ENCODE data around the gene DDX50.
"Not testable (repeated sequence)": the region's sequence is repeated elsewhere in the genome, so short reads cannot be mapped to it uniquely, and the experiment has no call there.

Gene DDX50

DNA sequence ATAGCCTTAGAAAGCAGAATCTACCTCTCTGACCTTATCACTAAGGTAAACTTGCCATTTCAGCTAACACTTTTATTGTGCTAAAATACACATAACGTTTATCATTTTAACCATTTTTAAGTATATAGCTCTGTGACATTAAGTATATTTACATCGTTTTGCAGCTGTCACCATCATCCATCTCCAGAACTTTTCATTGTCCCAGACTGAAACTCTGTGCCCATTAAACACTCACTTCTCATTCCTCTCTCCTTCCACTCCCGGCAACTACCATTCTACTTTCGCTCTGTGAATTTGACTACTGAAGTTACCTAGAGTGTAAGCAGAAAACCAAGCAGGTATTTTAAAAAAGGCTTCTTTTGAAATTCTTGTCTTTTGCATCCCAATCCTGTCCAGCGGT is 1.3 kb downstream of the DDX50 start:
- no peak for DNase-seq (ENCODE audit: low read depth in 2 of 2)

DNA sequence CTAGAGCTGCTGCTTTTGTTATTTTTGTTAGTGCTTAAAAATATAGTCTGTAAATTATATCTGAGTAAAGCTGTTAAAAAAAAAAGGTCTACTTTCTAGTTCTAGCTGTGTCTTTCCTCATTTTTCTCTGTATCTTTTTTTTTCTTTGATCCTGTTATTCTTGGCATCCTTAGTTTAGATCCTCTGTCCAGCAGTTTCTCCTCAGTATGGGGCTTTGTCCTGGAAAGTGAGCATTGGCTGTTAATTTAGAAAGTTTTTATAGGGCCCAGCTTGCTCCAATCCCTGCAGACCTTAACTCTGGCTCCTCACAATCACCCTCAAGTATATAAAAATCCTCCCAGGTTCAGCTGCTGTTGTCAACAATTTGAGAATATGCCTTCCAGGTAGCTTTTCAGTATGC is 23.5 kb downstream of the DDX50 start:
- DNase-seq (ENCODE audit: low read depth in 2 of 2): no peak

DNA sequence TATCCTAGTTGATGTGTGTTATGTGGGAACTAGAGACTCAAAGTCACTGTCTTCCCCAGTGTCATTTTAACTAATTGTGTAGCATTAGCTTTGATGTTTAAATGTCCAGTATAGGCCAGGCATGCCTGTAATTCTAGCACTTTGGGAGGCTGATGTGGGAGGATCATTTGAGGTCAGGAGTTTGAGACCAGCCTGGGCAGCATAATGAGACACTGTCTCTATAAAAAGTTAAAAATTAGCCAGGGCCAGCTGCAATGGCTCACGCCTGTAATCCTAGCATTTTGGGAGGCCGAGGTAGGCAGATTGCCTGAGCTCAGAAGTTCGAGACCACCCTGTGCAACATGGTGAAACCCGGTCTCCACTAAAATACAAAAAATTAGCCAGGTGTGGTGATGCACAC is 24.4 kb downstream of the DDX50 start:
- no peak for DNase-seq (ENCODE audit: low read depth in 2 of 2)

- DNase-seq (ENCODE audit: low read depth in 2 of 2): not testable (repeated sequence)
Observed at GRCh38 chr10:68929157-68929556, 28.0 kb downstream of the DDX50 start.

- DNase-seq (ENCODE audit: low read depth in 2 of 2): not testable (repeated sequence)
Observed at GRCh38 chr10:68929888-68930287, 28.8 kb downstream of the DDX50 start.

DNA sequence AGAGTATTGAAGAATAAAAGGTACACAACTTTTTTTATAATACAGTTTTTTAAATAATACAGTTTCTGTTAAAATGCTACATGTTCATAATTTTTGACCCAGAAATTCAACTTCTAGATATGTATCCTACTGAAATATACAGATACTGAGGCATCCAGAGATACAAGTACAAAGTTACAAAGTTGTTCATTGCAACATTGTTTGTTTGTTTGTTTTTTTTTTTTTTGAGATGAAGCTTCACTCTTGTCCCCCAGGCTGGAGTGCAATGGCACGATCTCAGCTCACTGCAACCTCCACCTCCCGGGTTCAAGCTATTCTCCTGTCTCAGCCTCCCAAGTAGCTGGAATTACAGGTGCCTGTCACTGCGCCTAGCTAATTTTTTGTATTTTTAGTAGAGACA is 31.7 kb downstream of the DDX50 start:
- DNase-seq (ENCODE audit: low read depth in 2 of 2): not testable (repeated sequence)

GRCh38 chr10:68934994-68935393 is 33.9 kb downstream of the DDX50 start:
- DNase-seq (ENCODE audit: low read depth in 2 of 2): no peak

GRCh38 chr10:68938117-68938516 is 37.0 kb downstream of the DDX50 start:
- no peak for DNase-seq (ENCODE audit: low read depth in 2 of 2)

DNA sequence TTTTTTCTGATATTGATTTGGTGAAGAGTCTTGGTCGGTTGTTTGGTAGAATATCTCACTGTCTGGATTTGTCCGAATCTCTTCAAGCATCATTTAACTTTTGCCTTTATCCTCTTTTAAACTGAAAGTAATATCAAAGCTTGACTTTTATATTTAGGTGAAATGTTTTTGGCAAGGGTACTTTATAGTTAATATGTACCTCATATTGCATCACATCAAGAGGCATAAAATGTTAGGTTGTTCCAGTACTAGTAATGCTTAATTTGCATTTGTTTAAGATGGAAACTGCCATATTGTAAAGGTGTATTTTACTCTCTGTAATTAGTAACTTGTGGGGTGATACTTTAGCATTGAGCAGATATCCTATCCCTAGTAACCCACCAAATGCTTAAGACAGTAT is 37.8 kb downstream of the DDX50 start:
- DNase-seq (ENCODE audit: low read depth in 2 of 2): no peak

DNA sequence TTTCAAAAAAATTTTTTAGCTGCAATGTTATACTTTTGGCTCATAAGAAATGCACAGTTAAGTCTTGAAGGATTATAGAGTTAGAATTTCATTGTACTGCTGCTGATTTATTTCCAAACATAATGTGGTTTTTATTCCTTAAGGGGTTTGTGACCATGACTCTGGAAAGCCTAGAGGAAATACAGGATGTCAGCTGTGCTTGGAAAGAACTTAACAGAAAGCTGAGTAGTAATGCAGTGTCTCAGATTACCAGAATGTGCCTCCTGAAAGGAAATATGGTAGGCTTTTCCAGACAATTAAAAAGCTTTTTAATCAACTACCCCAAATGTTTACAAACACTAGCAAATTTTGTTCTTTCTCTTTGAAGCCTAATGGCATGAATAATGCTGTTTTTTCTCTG is 39.8 kb downstream of the DDX50 start:
- DNase-seq (ENCODE audit: low read depth in 2 of 2): not testable (repeated sequence)

- no peak for DNase-seq (ENCODE audit: low read depth in 2 of 2)
Observed at GRCh38 chr10:68950598-68950997, 49.5 kb downstream of the DDX50 start.

- DNase-seq (ENCODE audit: low read depth in 2 of 2): no peak
Observed at GRCh38 chr10:68954904-68955303, 53.8 kb downstream of the DDX50 start.

DNA sequence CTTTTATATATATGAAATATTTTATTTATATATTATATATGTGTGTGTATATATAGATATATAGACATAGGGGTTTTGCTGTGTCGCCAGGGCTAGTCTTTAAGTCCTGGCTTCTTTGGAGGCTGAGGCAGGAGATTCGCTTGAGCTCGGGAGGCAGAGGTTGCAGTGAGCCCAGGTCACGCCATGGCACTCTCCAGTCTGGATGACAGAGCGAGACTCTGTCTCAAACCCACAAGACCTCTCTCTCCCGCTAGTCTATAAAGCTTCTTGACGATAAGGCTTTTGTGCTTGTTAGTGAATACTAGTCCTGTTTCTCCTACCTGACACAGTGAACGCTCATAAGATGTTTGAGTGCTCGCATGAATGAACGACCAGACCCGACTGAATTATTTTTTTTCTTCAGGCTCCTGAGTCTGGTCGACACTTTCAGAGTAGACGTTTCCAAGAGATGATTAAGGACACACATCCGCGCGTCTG is 54.3 kb downstream of the DDX50 start:
- DNase-seq (ENCODE audit: low read depth in 2 of 2): no peak

- peak; percentile 71 to 78 for DNase-seq (ENCODE audit: low read depth in 2 of 2)
Observed at GRCh38 chr10:68955832-68956532, 54.9 kb downstream of the DDX50 start, which contains the start of gene DDX21. Gene DDX21 (plus strand): TSS chr10:68956170. CDS start chr10:68956226, 56 bp downstream.

DNA sequence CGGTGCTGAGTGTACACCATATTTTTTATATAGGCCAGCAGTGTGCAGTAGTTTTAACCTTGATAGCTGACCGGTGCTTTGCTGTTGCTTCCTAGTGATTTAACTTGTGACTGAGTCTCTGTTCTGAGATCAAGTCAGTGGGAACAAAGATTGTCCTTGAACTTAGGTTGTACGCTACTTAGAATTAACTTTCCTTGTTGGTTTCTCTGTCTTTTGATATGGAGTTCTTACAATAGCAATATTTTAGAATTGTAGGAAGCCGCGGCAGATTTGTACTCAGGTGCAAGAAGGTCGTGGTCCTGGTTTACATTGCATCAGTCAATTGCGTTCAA is 56.1 kb downstream of the DDX50 start:
- peak in 1 of 2 donors; percentile 3 for DNase-seq (ENCODE audit: low read depth in 2 of 2)

DNA sequence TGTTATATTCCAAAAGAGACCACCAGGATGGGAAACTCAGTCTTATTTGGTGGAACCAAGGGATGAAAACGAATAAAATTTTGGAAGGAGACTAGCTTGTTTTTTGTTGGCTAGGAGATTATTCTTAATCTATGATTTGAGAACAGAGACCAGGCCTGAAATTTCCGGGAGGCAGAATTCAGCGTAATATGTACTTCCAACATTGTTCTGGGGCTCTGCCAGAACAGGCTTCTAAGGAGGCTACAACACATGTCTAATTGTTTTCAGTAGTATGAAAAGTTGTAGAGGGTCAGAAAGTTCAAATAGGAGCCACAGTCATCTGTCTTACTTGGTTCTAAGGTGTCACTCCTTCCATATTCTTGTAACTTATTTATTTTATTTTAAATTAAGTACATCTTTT is 56.5 kb downstream of the DDX50 start:
- DNase-seq (ENCODE audit: low read depth in 2 of 2): no peak

DNA sequence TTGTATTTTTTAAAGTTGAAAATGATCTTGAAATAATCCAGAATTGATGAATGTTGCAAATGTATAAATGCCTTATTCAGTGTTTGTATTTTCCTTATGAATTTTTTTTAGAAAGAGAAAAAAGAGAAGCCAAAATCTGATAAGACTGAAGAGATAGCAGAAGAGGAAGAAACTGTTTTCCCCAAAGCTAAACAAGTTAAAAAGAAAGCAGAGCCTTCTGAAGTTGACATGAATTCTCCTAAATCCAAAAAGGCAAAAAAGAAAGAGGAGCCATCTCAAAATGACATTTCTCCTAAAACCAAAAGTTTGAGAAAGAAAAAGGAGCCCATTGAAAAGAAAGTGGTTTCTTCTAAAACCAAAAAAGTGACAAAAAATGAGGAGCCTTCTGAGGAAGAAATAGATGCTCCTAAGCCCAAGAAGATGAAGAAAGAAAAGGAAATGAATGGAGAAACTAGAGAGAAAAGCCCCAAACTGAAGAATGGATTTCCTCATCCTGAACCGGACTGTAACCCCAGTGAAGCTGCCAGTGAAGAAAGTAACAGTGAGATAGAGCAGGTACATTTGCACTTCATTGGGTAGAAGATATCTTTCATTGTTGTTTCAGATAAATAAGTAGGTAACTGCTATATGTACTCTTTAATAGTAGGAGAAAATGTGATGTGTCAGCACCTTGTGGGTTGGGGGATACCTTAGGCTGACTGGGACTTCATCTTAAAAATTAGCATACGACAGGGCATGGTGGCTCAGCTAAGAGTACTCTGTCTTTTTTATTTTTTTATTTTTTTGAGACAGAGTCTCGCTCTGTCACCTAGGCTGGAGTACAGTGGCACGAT is 58.8 kb downstream of the DDX50 start:
- DNase-seq (ENCODE audit: low read depth in 2 of 2): no peak

DNA sequence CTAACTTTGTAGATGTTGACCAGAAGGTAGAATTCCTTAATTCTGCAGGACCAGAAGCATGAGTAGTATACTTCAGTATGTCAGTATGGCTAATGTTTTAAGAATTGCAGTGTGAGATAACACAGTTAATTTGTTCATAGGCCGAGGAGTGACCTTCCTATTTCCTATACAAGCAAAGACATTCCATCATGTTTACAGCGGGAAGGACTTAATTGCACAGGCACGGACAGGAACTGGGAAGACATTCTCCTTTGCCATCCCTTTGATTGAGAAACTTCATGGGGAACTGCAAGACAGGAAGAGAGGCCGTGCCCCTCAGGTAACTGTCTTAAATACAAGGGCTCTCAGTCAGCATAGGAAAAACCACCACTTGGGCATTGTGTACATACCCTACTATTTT is 62.0 kb downstream of the DDX50 start:
- no peak for DNase-seq (ENCODE audit: low read depth in 2 of 2)

GRCh38 chr10:68973975-68974374 is 72.9 kb downstream of the DDX50 start:
- DNase-seq (ENCODE audit: low read depth in 2 of 2): no peak

GRCh38 chr10:68975936-68976473 is 74.9 kb downstream of the DDX50 start:
- not testable (repeated sequence) for DNase-seq (ENCODE audit: low read depth in 2 of 2)

- not testable (repeated sequence) for DNase-seq (ENCODE audit: low read depth in 2 of 2)
Observed at GRCh38 chr10:68979738-68980137, 78.6 kb downstream of the DDX50 start.

DNA sequence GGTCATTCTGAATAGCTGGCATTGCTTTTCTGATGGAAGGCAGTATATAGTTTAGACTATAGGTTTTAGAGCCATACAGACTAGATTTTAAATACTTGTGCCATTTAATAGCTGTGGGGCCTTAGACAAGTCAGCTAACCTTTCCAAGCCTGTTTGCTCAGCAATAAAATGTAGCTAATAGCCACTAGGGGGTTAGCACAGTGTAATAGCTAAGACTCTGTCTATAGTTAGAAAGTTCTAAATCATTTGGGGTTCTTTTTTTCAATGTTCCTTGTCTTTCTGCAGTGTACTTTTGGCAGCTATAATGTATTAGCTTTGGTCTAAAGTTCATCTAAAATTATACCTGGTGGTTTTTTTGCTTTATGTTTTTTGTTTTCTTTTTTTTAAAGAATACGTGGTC is 80.0 kb downstream of the DDX50 start:
- DNase-seq (ENCODE audit: low read depth in 2 of 2): no peak

DNA sequence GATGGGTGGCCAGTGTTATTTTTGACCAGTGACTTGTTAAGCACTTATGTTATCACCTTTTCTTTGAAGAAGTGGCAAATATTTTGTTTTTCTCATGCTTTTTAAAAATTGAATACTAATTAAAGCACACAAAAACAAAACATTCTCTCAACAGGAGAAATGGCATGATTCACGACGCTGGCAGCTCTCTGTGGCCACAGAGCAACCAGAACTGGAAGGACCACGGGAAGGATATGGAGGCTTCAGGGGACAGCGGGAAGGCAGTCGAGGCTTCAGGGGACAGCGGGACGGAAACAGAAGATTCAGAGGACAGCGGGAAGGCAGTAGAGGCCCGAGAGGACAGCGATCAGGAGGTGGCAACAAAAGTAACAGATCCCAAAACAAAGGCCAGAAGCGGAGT is 81.3 kb downstream of the DDX50 start:
- no peak for DNase-seq (ENCODE audit: low read depth in 2 of 2)
